Colonic mucosa (tissue), 4 donors: ENCODE measurements around the gene SFTPD. TPM values are rescaled to one million over a fixed set of nuclear protein-coding genes. Genes with fewer than 3 reads are reported as not detected.
"Not testable (repeated sequence)": the region's sequence is repeated elsewhere in the genome, so short reads cannot be mapped to it uniquely, and the experiment has no call there.

Experiments
- DNase-seq: peaks from one replicate; pipeline ENCODE4 v3.0.0-alpha.2; 2020
- H3K27ac ChIP-seq: fragments of 200-600 bp; one replicate; pipeline ENCODE4 v1.8.0; 2021
- H3K27me3 ChIP-seq: fragments of 200-600 bp; one replicate; pipeline ENCODE4 v1.8.0; 2021
- H3K36me3 ChIP-seq: fragments of 200-600 bp; one replicate; pipeline ENCODE4 v1.8.0; 2021
- H3K4me1 ChIP-seq: fragments of 200-600 bp; one replicate; pipeline ENCODE4 v1.8.0; 2021; ENCODE audit warnings: mild to moderate bottlenecking
- H3K4me3 ChIP-seq: fragments of 200-600 bp; one replicate; pipeline ENCODE4 v1.8.0; 2021
- H3K9ac ChIP-seq, 2 donors: one replicate each; pipeline ENCODE4 v1.7.0; 2013; ENCODE audit warnings: control low read depth in 2 of 2, low read depth in 2 of 2, low read length in 2 of 2
- H3K9me3 ChIP-seq: fragments of 200-600 bp; one replicate; pipeline ENCODE4 v1.8.0; 2021
- intact Hi-C: fragments of 100-400 bp; cut with DNase I; formaldehyde crosslinking; loops from one replicate; pipeline ENCODE4 v1.14.1; 2022
- total RNA-seq, 2 donors: library from RNA; stranded (reverse); fragmentation: NEBNext Ultra II Directional in 1 of 2; extraction: Animal tissue kit (Norgen Biotek cat#: 25700) in 1 of 2; gene quantifications; one replicate each; pipeline ENCODE4 v1.2.1, GENCODE V29; 2021
- TF ChIP-seq, protein P1 (sequence below): fragments of 200-600 bp; IDR thresholded peaks from one replicate; pipeline ENCODE4 v1.8.0; 2022; ENCODE audit warnings: antibody characterized with exemption, mild to moderate bottlenecking
- donor health status: healthy.
- donor health status: DM: no; HTN: no; CAD: no.
- donor health status: DM: no; HTN: no; CAD: no.

The SFTPD gene
- total RNA-seq, 2 donors from 2014 or later, result 0.27 to 0.67 TPM

DNA sequence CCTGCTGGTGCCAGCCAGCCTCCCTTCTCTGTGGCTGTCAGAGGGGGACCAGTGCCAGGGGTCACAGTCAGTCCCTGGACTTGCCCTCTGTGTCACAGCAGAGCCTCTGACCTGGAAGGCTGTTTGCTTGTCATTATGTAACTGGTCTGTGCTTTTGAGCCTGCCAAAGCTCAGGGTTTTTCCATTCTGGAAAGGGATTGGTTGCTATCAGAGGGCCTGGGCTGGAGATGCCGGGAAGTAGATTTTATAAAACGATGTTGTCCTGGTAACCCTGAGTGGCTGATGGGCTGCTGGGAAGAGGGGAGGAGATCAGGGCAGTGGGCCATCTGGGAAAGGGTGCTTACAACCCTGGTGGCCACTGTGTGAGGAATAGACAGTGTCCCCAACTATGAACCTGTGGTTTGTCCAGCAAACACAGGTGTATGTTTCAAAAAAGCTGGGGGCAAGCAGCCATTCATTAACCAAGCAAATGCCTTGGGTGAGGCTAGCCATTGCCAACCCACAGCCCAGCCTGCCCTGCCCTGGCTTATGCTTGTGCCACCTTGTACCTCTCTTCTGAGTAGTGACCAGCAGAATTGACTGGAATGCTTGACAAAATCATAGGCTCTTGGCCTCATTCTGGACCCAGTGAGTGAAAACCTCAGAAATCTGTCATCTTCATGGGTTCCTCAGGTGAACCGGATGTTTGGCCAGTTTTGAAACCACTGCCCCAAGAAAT, 21.6 kb downstream of the SFTPD start:
- Histone ChIP-seq H3K27ac (no peak overlapping the region), H3K9ac (no peak overlapping the region), H3K9me3 (no peaks in the 10 kb centered on the region), H3K4me1 (no peaks in the 10 kb centered on the region), H3K27me3 (no peaks in the 10 kb centered on the region), H3K4me3 (no peak overlapping the region), H3K36me3 (no peaks in the 10 kb centered on the region)
- intact Hi-C loops, result no loop called here
- TF ChIP-seq, protein P1, sequence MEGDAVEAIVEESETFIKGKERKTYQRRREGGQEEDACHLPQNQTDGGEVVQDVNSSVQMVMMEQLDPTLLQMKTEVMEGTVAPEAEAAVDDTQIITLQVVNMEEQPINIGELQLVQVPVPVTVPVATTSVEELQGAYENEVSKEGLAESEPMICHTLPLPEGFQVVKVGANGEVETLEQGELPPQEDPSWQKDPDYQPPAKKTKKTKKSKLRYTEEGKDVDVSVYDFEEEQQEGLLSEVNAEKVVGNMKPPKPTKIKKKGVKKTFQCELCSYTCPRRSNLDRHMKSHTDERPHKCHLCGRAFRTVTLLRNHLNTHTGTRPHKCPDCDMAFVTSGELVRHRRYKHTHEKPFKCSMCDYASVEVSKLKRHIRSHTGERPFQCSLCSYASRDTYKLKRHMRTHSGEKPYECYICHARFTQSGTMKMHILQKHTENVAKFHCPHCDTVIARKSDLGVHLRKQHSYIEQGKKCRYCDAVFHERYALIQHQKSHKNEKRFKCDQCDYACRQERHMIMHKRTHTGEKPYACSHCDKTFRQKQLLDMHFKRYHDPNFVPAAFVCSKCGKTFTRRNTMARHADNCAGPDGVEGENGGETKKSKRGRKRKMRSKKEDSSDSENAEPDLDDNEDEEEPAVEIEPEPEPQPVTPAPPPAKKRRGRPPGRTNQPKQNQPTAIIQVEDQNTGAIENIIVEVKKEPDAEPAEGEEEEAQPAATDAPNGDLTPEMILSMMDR, result no peak
- DNase-seq, result no peak

- TF ChIP-seq, protein P1, result no peak
- DNase-seq, result no peak
- Histone ChIP-seq H3K4me3 (no peak overlapping the region), H3K27ac (no peak overlapping the region), H3K27me3 (no peaks in the 10 kb centered on the region), H3K9ac (no peak overlapping the region), H3K36me3 (no peaks in the 10 kb centered on the region), H3K9me3 (no peaks in the 10 kb centered on the region), H3K4me1 (no peaks in the 10 kb centered on the region)
- intact Hi-C loops, result no loop called here
These were observed 22.9 kb downstream of the SFTPD start for GRCh38 chr10:79926037-79926436.

DNA sequence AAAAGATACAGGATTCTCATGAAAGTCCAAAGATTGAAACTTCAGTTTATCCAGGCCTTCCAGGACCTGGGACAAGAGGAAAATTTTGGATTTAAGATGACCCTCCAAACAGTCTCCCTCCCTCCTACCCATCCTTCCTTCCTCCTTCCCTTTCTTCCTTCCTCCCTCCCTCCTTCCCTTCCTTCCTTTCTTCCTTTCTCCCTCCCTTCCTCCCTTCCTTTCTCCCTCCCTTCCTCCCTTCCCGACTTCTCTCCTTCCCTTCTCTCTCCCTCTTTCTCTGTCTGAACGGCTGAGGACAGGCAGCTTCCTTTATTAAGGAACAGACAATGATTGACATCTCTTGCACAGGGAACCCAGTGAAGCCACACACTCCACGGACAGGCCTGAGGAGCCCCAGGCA, 23.3 kb downstream of the SFTPD start:
- Histone ChIP-seq H3K9ac (no peak overlapping the region), H3K36me3 (no peaks in the 10 kb centered on the region), H3K9me3 (no peaks in the 10 kb centered on the region), H3K27ac (no peak overlapping the region), H3K4me3 (no peak overlapping the region), H3K4me1 (no peaks in the 10 kb centered on the region), H3K27me3 (no peaks in the 10 kb centered on the region)
- DNase-seq, result no peak
- TF ChIP-seq, protein P1, result no peak
- intact Hi-C loops, result no loop called here

GRCh38 chr10:79923669-79924068, 25.2 kb downstream of the SFTPD start:
- Histone ChIP-seq H3K27me3 (no peaks in the 10 kb centered on the region), H3K27ac (no peak overlapping the region), H3K9ac (no peak overlapping the region), H3K36me3 (no peaks in the 10 kb centered on the region), H3K4me1 (no peaks in the 10 kb centered on the region), H3K4me3 (no peak overlapping the region), H3K9me3 (no peaks in the 10 kb centered on the region)
- TF ChIP-seq, protein P1, result no peak
- no peak for DNase-seq
- intact Hi-C loops, result no loop called here

DNA sequence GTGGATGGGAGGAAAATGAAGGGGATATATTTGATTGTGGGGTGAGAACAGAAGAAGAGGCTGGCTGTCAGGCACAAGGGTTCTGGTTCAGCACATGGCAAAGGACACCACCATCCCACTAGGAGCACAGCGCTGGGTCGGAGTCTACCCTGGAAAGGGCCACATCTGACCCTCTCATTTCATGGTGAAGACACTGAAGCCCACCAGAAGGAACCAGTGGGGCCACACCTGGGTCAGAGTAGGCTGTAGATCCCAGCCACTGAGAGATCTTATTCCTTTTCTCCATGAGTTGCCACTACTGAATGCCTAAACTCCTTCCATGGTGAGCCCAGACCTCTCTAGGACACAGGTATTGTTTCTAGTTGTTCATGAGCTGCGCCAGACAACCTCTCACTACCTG, 25.8 kb downstream of the SFTPD start:
- no peaks in the 10 kb centered on the region for H3K27me3 ChIP-seq
- TF ChIP-seq, protein P1, result no peak
- no peaks in the 10 kb centered on the region for H3K4me1 ChIP-seq
- H3K4me3 ChIP-seq, result no peak overlapping the region
- no peaks in the 10 kb centered on the region for H3K36me3 ChIP-seq
- intact Hi-C loops, result no loop called here
- H3K9ac ChIP-seq, result no peak overlapping the region
- DNase-seq, result no peak
- no peaks in the 10 kb centered on the region for H3K9me3 ChIP-seq
- no peak overlapping the region for H3K27ac ChIP-seq

GRCh38 chr10:79922011-79922412, 26.9 kb downstream of the SFTPD start:
- H3K9ac ChIP-seq, H3K4me1 ChIP-seq, H3K27ac ChIP-seq, H3K36me3 ChIP-seq, intact Hi-C loops, H3K4me3 ChIP-seq, H3K9me3 ChIP-seq, H3K27me3 ChIP-seq, DNase-seq: not testable (repeated sequence)

- DNase-seq, H3K27me3 ChIP-seq, H3K9me3 ChIP-seq, H3K9ac ChIP-seq, H3K4me1 ChIP-seq, intact Hi-C loops, H3K4me3 ChIP-seq, H3K27ac ChIP-seq, H3K36me3 ChIP-seq: not testable (repeated sequence)
These were observed 33.1 kb downstream of the SFTPD start for GRCh38 chr10:79915838-79916237.

GRCh38 chr10:79914512-79914911, 34.4 kb downstream of the SFTPD start:
- H3K4me1 ChIP-seq, intact Hi-C loops, DNase-seq: not testable (repeated sequence)

More at GRCh38 chr10:79914512-79914911, 34.4 kb downstream of the SFTPD start:
- H3K36me3 ChIP-seq, H3K27me3 ChIP-seq, H3K9me3 ChIP-seq, H3K27ac ChIP-seq, H3K4me3 ChIP-seq, H3K9ac ChIP-seq: not testable (repeated sequence)
